Peyer's patch (tissue), 4 donors: ENCODE measurements around the gene SH3RF3. TPM values are rescaled to one million over a fixed set of nuclear protein-coding genes. Genes with fewer than 3 reads are reported as not detected.

Experiments used
- DNase-seq, 3 donors: peaks; one replicate each; pipeline ENCODE4 v3.0.0-alpha.2; 2017 to 2019
- H3K27ac ChIP-seq, 4 donors: fragments of 200-600 bp; sonication (generic); one replicate each; pipeline ENCODE4 v1.5.1; 2016 to 2019
- H3K27me3 ChIP-seq, 2 donors: fragments of 200-600 bp; sonication (generic); one replicate each; pipeline ENCODE4 v1.5.1; 2019
- H3K36me3 ChIP-seq, 3 donors: fragments of 200-600 bp; sonication (generic); one replicate each; pipeline ENCODE4 v1.5.1; 2016 to 2019
- H3K4me1 ChIP-seq, 4 donors: fragments of 200-600 bp; sonication (generic); one replicate each; pipeline ENCODE4 v1.5.1; 2016 to 2019
- H3K4me3 ChIP-seq, 4 donors: fragments of 200-600 bp; sonication (generic); 1 replicate in 3 of 4; 2 replicates in 1 of 4; pipeline ENCODE4 v1.5.1; 2016 to 2019; ENCODE audit warnings: mild to moderate bottlenecking in 1 of 4
- H3K9me3 ChIP-seq, 4 donors: fragments of 200-600 bp; sonication (generic); one replicate each; pipeline ENCODE4 v1.5.1; 2016 to 2019; ENCODE audit warnings: mild to moderate bottlenecking in 1 of 4
- POLR2A ChIP-seq, 2 donors: fragments of 450-650 bp; IDR thresholded peaks; one replicate each; pipeline ENCODE4 v1.5.1; 2017; ENCODE audit warnings: antibody characterized with exemption in 2 of 2, mild to moderate bottlenecking in 2 of 2, moderate library complexity in 2 of 2
- total RNA-seq, 4 donors: library from RNA; depleted of rRNA; stranded (reverse); fragments of >200 nt; gene quantifications; one replicate each; pipeline ENCODE4 v1.1.0, GENCODE V29; 2016
- TF ChIP-seq, protein P1 (sequence below), 6 experiments: fragments of 450-650 bp in 4 of 6; fragments of 200-600 bp in 2 of 6; sonication (generic) in 1 of 6; IDR thresholded peaks; one replicate each; pipeline ENCODE4 v1.5.1; 2017 to 2019; ENCODE audit warnings: antibody characterized with exemption in 6 of 6, mild to moderate bottlenecking in 3 of 6, moderate library complexity in 1 of 6

Gene SH3RF3
- total RNA-seq, 4 donors from 2014 or later = 1.1 to 5.0 (median 3.3) TPM

GRCh38 chr2:109125593-109126500, 3.2 kb upstream of the SH3RF3 start:
- peak in 1 of 3 donors; percentile 23 for DNase-seq
- Histone ChIP-seq H3K27ac (no peak overlapping the region), H3K4me3 (no peak overlapping the region), H3K36me3 (no peaks in the 10 kb centered on the region), H3K9me3 (no peaks in the 10 kb centered on the region), H3K4me1 (peaks cover 0 to 18% (median 7%) of the 10 kb centered on the region in 4 donors), H3K27me3 (peaks cover 0 to 4% of the 10 kb centered on the region in 2 donors)
- TF ChIP-seq, protein P1, sequence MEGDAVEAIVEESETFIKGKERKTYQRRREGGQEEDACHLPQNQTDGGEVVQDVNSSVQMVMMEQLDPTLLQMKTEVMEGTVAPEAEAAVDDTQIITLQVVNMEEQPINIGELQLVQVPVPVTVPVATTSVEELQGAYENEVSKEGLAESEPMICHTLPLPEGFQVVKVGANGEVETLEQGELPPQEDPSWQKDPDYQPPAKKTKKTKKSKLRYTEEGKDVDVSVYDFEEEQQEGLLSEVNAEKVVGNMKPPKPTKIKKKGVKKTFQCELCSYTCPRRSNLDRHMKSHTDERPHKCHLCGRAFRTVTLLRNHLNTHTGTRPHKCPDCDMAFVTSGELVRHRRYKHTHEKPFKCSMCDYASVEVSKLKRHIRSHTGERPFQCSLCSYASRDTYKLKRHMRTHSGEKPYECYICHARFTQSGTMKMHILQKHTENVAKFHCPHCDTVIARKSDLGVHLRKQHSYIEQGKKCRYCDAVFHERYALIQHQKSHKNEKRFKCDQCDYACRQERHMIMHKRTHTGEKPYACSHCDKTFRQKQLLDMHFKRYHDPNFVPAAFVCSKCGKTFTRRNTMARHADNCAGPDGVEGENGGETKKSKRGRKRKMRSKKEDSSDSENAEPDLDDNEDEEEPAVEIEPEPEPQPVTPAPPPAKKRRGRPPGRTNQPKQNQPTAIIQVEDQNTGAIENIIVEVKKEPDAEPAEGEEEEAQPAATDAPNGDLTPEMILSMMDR (IDR thresholded peaks at IDR 0.05) = no peak
- TF ChIP-seq POLR2A (IDR thresholded peaks at IDR 0.05) = no peak

- TF ChIP-seq POLR2A (IDR thresholded peaks at IDR 0.05) = no peak
- H3K9me3 ChIP-seq = no peaks in the 10 kb centered on the region
- H3K36me3 ChIP-seq = no peaks in the 10 kb centered on the region
- no peak overlapping the region for H3K4me3 ChIP-seq
- DNase-seq = peak in 1 of 3 donors; percentile 39
- no peak overlapping the region for H3K27ac ChIP-seq
- peaks cover 0 to 4% of the 10 kb centered on the region in 2 donors for H3K27me3 ChIP-seq
- H3K4me1 ChIP-seq = peaks cover 0 to 18% (median 7%) of the 10 kb centered on the region in 4 donors
Measured at GRCh38 chr2:109126501-109126860, 2.5 kb upstream of the SH3RF3 start.

- no peak for TF ChIP-seq POLR2A (IDR thresholded peaks at IDR 0.05)
- TF ChIP-seq, protein P1 (IDR thresholded peaks at IDR 0.05) = no peak
- Histone ChIP-seq H3K27me3 (peaks cover 0 to 4% of the 10 kb centered on the region in 2 donors), H3K9me3 (no peaks in the 10 kb centered on the region), H3K4me3 (peak overlapping the region in 1 of 4 donors; percentile 58), H3K36me3 (no peaks in the 10 kb centered on the region), H3K27ac (no peak overlapping the region), H3K4me1 (peaks cover 0 to 18% (median 7%) of the 10 kb centered on the region in 4 donors)
- peak in 1 of 3 donors; percentile 19 for DNase-seq
Measured at GRCh38 chr2:109127556-109127955, 1.4 kb upstream of the SH3RF3 start.

DNA sequence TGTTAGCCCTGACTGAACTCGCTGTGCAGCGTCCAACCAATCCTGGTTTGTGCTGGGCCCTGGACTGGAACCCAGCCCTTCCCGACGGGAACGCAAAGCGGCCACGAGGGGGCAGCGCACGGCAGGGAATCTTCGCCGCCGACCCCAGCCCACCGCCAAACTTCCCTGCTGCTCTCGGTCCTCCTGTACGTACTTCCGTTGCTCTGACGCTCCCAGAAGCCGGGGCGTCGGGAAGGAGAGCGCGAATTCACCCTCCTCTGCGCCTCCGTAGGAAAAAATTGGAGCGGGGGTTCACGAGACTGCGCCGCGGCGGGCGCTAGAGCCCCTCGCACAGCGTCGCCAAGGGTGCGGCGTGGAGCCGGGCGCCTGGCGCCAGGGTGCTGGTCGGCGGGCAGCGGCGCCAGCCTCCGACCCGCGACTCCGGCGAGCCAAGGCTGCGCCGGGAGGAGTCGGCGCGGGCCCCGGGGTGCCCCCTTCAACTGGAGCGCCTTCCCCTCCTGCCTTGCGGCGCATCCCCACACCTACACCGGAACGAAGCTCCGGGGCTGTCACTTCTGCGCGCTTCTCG, 873 bp upstream of the SH3RF3 start:
- H3K9me3 ChIP-seq = no peaks in the 10 kb centered on the region
- no peaks in the 10 kb centered on the region for H3K36me3 ChIP-seq
- H3K27ac ChIP-seq = peak overlapping the region; percentile 28 to 78 (median 74)
- peak; percentile 51 to 78 (median 73) for DNase-seq
- peaks cover 0 to 4% of the 10 kb centered on the region in 2 donors for H3K27me3 ChIP-seq
- no peak for TF ChIP-seq POLR2A (IDR thresholded peaks at IDR 0.05)
- TF ChIP-seq, protein P1 (IDR thresholded peaks at IDR 0.05) = peak; percentile 48 to 77 (median 68)
- peak overlapping the region; percentile 29 to 58 (median 56) for H3K4me3 ChIP-seq
- peaks cover 0 to 18% (median 7%) of the 10 kb centered on the region in 4 donors for H3K4me1 ChIP-seq

DNA sequence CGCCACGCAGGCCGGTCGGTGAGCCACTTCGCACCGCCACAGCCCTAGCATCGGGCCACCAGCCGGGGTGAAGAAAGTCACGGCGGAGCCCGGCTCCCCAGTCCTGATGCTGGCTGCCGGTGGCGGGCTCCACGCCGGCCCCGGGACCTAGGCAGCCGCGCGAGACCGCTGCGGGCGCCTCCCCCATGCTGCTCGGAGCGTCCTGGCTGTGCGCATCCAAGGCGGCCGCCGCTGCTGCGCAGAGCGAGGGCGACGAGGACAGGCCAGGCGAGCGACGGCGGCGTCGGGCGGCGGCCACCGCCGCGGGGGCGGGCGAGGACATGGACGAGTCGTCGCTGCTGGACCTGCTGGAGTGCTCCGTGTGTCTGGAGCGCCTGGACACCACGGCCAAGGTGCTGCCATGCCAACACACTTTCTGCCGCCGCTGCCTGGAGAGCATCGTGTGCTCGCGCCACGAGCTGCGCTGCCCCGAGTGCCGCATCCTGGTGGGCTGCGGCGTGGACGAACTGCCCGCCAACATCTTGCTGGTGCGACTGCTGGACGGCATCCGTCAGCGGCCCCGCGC, 433 bp downstream of the SH3RF3 start:
- no peaks in the 10 kb centered on the region for H3K36me3 ChIP-seq
- TF ChIP-seq, protein P1 (IDR thresholded peaks at IDR 0.05) = no peak
- TF ChIP-seq POLR2A (IDR thresholded peaks at IDR 0.05) = no peak
- H3K9me3 ChIP-seq = no peaks in the 10 kb centered on the region
- peak overlapping the region; percentile 29 to 58 (median 56) for H3K4me3 ChIP-seq
- no peak for DNase-seq
- peaks cover 0 to 18% (median 7%) of the 10 kb centered on the region in 4 donors for H3K4me1 ChIP-seq
- H3K27me3 ChIP-seq = peaks cover 0 to 4% of the 10 kb centered on the region in 2 donors
- peak overlapping the region; percentile 11 to 78 (median 74) for H3K27ac ChIP-seq
